ENCODE data around the gene NBPF4.
"Not testable (repeated sequence)": the region's sequence is repeated elsewhere in the genome, so short reads cannot be mapped to it uniquely, and the experiment has no call there.

Gene NBPF4

GRCh38 chr1:108243976-108244375 lies at the start of gene NBPF4:
NBPF4 (minus strand) TSS chr1:108244076; CDS start chr1:108243761, 315 bp downstream.
- DNase-seq, result not testable (repeated sequence)

- DNase-seq, result not testable (repeated sequence)
These were observed 38.8 kb upstream of the NBPF4 start for GRCh38 chr1:108282528-108283257.

GRCh38 chr1:108272485-108273327 lies 28.8 kb upstream of the NBPF4 start:
- DNase-seq, result not testable (repeated sequence)

GRCh38 chr1:108267097-108267496 lies 23.2 kb upstream of the NBPF4 start:
- not testable (repeated sequence) for DNase-seq

- DNase-seq, result not testable (repeated sequence)
These were observed 18.1 kb upstream of the NBPF4 start for GRCh38 chr1:108261967-108262366.

- not testable (repeated sequence) for DNase-seq
These were observed 17.6 kb upstream of the NBPF4 start for GRCh38 chr1:108261519-108261918.

GRCh38 chr1:108260578-108261259 lies 16.8 kb upstream of the NBPF4 start:
- not testable (repeated sequence) for DNase-seq

- DNase-seq, result not testable (repeated sequence)
These were observed 11.6 kb upstream of the NBPF4 start for GRCh38 chr1:108255426-108255825.

- DNase-seq, result not testable (repeated sequence)
These were observed 4.5 kb downstream of the NBPF4 start for GRCh38 chr1:108239426-108239825.

GRCh38 chr1:108235308-108235707 lies 8.6 kb downstream of the NBPF4 start:
- DNase-seq, result not testable (repeated sequence)

GRCh38 chr1:108232183-108232582 lies 11.7 kb downstream of the NBPF4 start:
- DNase-seq, result not testable (repeated sequence)

GRCh38 chr1:108229976-108230375 lies 13.9 kb downstream of the NBPF4 start:
- DNase-seq, result not testable (repeated sequence)

- not testable (repeated sequence) for DNase-seq
These were observed 16.1 kb downstream of the NBPF4 start for GRCh38 chr1:108227772-108228171.

GRCh38 chr1:108226855-108227254 lies 17.0 kb downstream of the NBPF4 start:
- not testable (repeated sequence) for DNase-seq

GRCh38 chr1:108223226-108223625 lies 20.6 kb downstream of the NBPF4 start:
- not testable (repeated sequence) for DNase-seq

GRCh38 chr1:108217515-108218174 lies 26.2 kb downstream of the NBPF4 start:
- DNase-seq, result not testable (repeated sequence)

- not testable (repeated sequence) for DNase-seq
These were observed 26.9 kb downstream of the NBPF4 start for GRCh38 chr1:108217007-108217406.

- DNase-seq, result not testable (repeated sequence)
These were observed 27.6 kb downstream of the NBPF4 start for GRCh38 chr1:108216028-108216890.

- not testable (repeated sequence) for DNase-seq
These were observed 29.0 kb downstream of the NBPF4 start for GRCh38 chr1:108214641-108215465.

- no peak for DNase-seq
These were observed 32.9 kb downstream of the NBPF4 start for GRCh38 chr1:108211014-108211413.

Measured in right hindlimb (tissue), 1 donor.